ENCODE measurements around the gene OBSL1.

OBSL1 gene

GRCh38 chr2:219614076-219614860 is 42.9 kb upstream of the OBSL1 start:
- TF ChIP-seq, protein P1, sequence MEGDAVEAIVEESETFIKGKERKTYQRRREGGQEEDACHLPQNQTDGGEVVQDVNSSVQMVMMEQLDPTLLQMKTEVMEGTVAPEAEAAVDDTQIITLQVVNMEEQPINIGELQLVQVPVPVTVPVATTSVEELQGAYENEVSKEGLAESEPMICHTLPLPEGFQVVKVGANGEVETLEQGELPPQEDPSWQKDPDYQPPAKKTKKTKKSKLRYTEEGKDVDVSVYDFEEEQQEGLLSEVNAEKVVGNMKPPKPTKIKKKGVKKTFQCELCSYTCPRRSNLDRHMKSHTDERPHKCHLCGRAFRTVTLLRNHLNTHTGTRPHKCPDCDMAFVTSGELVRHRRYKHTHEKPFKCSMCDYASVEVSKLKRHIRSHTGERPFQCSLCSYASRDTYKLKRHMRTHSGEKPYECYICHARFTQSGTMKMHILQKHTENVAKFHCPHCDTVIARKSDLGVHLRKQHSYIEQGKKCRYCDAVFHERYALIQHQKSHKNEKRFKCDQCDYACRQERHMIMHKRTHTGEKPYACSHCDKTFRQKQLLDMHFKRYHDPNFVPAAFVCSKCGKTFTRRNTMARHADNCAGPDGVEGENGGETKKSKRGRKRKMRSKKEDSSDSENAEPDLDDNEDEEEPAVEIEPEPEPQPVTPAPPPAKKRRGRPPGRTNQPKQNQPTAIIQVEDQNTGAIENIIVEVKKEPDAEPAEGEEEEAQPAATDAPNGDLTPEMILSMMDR (IDR thresholded peaks at IDR 0.05; ENCODE audit: low read depth, low read length) = no peak
- no peak for DNase-seq (ENCODE audit: extremely low read depth, low read depth)

DNA sequence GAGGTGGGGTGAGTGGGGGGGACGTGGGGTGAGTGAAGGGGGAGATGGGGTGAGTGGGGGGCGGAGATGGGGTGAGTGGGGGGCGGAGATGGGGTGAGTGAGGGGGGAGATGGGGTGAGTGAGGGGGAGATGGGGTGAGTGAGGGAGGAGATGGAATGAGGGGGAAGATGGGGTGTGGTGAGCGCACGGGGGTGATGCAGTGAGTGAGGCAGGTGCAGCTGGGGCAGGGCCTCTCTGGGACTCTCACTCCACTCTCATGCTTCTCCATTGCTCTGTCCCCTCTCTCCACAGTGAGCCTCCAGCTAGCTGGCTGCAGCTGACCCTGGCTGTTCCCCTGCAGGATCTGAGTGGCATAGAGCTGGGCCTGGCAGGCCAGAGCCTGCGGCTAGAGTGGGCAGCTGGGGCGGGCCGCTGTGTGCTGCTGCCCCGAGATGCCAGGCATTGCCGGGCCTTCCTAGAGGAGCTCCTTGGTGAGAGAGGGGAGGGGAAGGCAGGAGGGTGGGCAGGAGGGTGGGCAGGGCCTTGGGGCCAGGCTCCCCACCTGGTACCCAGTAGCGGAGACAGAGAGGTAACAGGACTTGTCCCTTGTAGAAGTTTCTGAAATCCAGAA is 42.2 kb upstream of the OBSL1 start:
- TF ChIP-seq, protein P1 (IDR thresholded peaks at IDR 0.05; ENCODE audit: low read depth, low read length) = no peak
- no peak for DNase-seq (ENCODE audit: extremely low read depth, low read depth)

DNA sequence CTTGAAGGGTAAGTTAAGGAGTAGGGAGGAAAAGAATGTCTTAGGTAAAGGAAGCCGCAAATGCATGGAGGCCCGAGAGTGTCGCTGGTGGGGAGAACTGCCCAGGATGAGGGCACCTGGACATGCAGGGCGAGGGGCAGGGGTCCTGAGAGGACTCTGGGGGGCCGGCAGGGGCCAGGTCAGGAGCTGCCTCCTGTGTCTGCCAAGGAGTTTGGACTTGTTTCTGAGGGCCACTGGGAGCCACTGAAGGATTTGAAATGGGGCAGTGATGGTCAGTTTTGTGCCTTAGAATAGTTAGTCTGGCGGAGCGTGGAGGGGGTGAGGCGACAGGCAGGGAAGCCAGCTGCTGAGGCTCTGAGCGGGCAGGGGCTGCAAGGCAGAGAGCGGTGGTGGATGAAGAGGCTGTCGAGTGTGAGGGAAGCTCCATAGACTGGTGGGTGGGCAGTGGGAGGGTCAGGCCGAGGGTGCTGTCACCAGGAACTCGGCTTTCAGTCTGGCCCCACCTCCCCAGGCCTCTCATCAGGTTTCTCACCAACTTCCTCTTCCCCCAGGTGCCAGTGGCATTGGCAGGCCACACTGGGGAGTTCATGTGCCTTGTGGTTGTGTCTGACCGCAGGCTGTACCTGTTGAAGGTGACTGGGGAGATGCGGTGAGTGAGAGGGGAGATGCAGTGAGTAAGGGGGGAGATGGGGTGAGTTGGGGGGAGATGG is 41.4 kb upstream of the OBSL1 start:
- TF ChIP-seq, protein P1 (IDR thresholded peaks at IDR 0.05; ENCODE audit: low read depth, low read length) = no peak
- DNase-seq (ENCODE audit: extremely low read depth, low read depth) = no peak

- TF ChIP-seq, protein P1 (IDR thresholded peaks at IDR 0.05; ENCODE audit: low read depth, low read length) = no peak
- no peak for DNase-seq (ENCODE audit: extremely low read depth, low read depth)
Measured at GRCh38 chr2:219611866-219612576, 40.7 kb upstream of the OBSL1 start.

DNA sequence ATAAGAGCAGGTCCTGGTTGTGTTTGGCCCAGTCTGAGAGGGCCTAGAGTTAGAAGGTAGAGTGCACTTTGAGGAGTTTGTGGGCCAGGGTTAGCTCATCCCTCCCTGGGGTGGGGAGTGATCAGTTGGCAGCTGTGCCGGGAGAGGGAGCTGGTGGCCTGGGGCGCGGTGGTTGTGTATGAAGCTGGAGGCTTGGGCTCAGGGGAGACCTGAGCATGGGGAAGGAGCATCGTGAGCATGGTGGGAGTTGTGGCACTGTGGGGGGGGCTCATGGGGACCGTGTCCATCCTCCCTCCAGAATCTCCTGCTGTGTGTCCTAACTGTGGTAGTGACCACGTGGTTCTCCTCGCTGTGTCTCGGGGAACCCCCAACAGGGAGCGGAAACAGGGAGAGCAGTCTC is 40.0 kb upstream of the OBSL1 start:
- DNase-seq (ENCODE audit: extremely low read depth, low read depth) = no peak

DNA sequence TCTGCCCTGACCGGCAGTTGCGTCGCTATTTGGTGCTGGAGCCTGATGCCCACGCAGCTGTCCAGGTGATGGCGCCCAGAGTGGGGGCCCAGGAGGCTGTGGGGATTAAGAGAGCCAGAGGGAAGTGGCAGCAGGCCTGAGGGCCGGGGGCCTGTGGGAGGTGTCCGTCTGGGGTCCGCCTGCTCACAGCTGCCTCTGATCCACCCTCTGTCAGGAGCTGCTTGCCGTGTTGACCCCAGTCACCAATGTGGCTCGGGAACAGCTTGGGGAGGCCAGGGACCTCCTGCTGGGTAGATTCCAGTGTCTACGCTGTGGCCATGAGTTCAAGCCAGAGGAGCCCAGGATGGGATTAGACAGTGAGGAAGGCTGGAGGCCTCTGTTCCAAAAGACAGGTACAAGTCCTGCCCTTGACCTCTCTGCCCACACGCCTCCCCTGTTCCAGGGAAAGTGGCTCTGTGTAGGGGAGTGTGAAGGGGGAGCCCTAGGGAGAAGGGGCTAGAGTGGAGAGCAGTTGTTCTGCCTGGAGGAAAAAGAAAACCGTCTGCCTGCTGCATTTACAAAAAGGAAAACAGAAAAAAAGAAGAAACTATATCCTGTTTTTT is 37.9 kb upstream of the OBSL1 start:
- no peak for DNase-seq (ENCODE audit: extremely low read depth, low read depth)
- TF ChIP-seq, protein P1 (IDR thresholded peaks at IDR 0.05; ENCODE audit: low read depth, low read length) = no peak

More for the DNA sequence above, 40.0 kb upstream of the OBSL1 start:
- TF ChIP-seq, protein P1 (IDR thresholded peaks at IDR 0.05; ENCODE audit: low read depth, low read length) = no peak

All from AG09319 (cell line).